Lung (tissue), 12 donors: ENCODE measurements around the gene BPIFB1. TPM values are rescaled to one million over a fixed set of nuclear protein-coding genes. Genes with fewer than 3 reads are reported as not detected.

Source experiments
- ATAC-seq: fragments of 200-7000 bp; cut with Tn5 transposase; one replicate; pipeline ENCODE4 v1.9.1; 2020; ENCODE audit warnings: moderate number of reproducible peaks; ENCODE audit not compliant: insufficient read depth, low FRiP score
- DNase-seq, 3 donors: peaks; one replicate each; pipeline ENCODE4 v3.0.0-alpha.2; 2013 to 2017
- H3K27ac ChIP-seq, 2 donors: one replicate each; pipeline ENCODE4 v1.5.1; 2013; ENCODE audit warnings: mild to moderate bottlenecking in 2 of 2, moderate library complexity in 2 of 2, control low read depth in 1 of 2, inconsistent platforms in 1 of 2, low read depth in 1 of 2, low read length in 1 of 2
- H3K27me3 ChIP-seq, 3 donors: one replicate each; pipeline ENCODE4 v1.5.1; 2013; ENCODE audit warnings: low read length in 2 of 3; ENCODE audit not compliant: control insufficient read depth in 3 of 3, insufficient read depth in 3 of 3
- H3K36me3 ChIP-seq, 4 donors: one replicate each; pipeline ENCODE4 v1.5.1; 2013; ENCODE audit warnings: low read length in 4 of 4, mild to moderate bottlenecking in 1 of 4, moderate library complexity in 1 of 4; ENCODE audit not compliant: control insufficient read depth in 4 of 4, insufficient read depth in 4 of 4
- H3K4me1 ChIP-seq, 5 donors: one replicate each; pipeline ENCODE4 v1.5.1; 2013; ENCODE audit warnings: low read length in 5 of 5, mild to moderate bottlenecking in 2 of 5, moderate library complexity in 1 of 5; ENCODE audit not compliant: control insufficient read depth in 5 of 5, insufficient read depth in 5 of 5
- H3K4me3 ChIP-seq: one replicate; pipeline ENCODE4 v1.5.1; 2013; ENCODE audit warnings: mild to moderate bottlenecking, control low read depth, moderate library complexity
- H3K9ac ChIP-seq, 2 donors: one replicate each; pipeline ENCODE4 v1.5.1; 2013; ENCODE audit warnings: low read length in 2 of 2, control low read depth in 1 of 2; ENCODE audit not compliant: insufficient read depth in 1 of 2
- H3K9me3 ChIP-seq, 4 donors: one replicate each; pipeline ENCODE4 v1.5.1; 2013; ENCODE audit warnings: low read length in 3 of 4, mild to moderate bottlenecking in 1 of 4, moderate library complexity in 1 of 4; ENCODE audit not compliant: control insufficient read depth in 4 of 4, insufficient read depth in 3 of 4
- WGBS, 2 donors: extraction: QIAGEN DNeasy Blood & Tissue Kit; methylation state at CpG; one replicate each; pipeline ENCODE4 v1.1.7; 2013; 5-methylcytosine and 5-hydroxymethylcytosine counted together
- polyA plus RNA-seq, 2 donors: library from polyadenylated mRNA; stranded (reverse); fragments of 200-250 nt; gene quantifications; one replicate each; pipeline ENCODE4 v1.2.1, GENCODE V29; 2013
- total RNA-seq, 2 donors: library from RNA; depleted of rRNA in 1 of 2; stranded (reverse); fragments of >200 nt in 1 of 2; gene quantifications; one replicate each; pipeline ENCODE4 v1.2.1, GENCODE V29; 2014 to 2021
- TF ChIP-seq, protein P1 (sequence below): IDR thresholded peaks from 2 replicates; pipeline ENCODE4 v1.5.1; 2012; ENCODE audit warnings: mild to moderate bottlenecking; ENCODE audit errors: control extremely low read depth, extremely low read depth
- donor health status: control.
- donor health status: control.
- donor health status: Bipolar disorder and iron deficiency.
- donor health status: healthy.
- donor health status: DM: yes; HTN: yes; CAD: no.

The BPIFB1 gene
- total and polyA plus RNA-seq, 4 donors, result 61.9 to 445 (median 292) TPM

DNA sequence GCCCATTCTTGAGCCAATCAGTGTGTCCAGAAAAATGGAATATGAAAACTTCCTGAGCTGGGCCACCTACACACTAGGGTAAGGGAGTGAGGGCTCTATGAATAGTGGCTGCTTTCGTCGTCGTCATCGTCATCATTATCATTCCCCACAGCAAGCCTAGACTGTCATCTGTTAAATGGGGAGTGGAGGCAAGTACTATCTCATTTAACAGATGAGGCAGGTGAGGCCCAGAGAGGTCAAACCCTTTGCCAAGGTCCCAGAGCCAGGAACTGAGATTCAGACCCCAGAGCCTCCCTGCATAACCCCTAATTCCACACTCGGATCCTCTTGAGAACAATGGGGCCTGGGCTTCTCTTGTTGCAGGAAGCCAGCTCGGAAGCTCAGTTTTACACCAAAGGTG lies 20.6 kb downstream of the BPIFB1 start:
- Histone ChIP-seq H3K27me3 (no peaks in the 10 kb centered on the region), H3K9me3 (no peaks in the 10 kb centered on the region)
- TF ChIP-seq, protein P1, sequence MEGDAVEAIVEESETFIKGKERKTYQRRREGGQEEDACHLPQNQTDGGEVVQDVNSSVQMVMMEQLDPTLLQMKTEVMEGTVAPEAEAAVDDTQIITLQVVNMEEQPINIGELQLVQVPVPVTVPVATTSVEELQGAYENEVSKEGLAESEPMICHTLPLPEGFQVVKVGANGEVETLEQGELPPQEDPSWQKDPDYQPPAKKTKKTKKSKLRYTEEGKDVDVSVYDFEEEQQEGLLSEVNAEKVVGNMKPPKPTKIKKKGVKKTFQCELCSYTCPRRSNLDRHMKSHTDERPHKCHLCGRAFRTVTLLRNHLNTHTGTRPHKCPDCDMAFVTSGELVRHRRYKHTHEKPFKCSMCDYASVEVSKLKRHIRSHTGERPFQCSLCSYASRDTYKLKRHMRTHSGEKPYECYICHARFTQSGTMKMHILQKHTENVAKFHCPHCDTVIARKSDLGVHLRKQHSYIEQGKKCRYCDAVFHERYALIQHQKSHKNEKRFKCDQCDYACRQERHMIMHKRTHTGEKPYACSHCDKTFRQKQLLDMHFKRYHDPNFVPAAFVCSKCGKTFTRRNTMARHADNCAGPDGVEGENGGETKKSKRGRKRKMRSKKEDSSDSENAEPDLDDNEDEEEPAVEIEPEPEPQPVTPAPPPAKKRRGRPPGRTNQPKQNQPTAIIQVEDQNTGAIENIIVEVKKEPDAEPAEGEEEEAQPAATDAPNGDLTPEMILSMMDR, result no peak

DNA sequence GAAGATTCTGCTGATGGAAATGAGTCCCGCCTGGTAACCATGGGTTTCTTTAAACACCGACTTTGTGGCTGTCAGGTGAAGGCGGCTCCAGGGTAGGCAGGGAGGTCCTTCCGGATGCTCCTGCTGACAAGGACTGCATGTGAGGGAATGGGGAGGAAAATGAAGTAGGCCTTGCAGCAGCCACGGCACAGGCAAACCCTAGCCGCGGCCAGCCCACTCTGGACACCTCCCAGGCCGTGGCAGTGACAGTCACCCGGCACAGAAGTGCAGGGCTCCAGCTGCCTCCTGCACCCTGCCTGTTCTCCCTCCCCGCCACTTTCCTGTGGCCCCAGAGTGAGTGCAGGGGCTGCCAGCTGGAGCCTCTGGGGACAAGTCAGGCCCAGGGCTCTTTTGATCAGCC lies 21.0 kb downstream of the BPIFB1 start:
- H3K27ac ChIP-seq, result no peak overlapping the region
- 79 to 87% methylated on average over 10 of the region's 10 CpGs for WGBS, 2 donors
- TF ChIP-seq, protein P1, result no peak
- H3K9me3 ChIP-seq, result no peaks in the 10 kb centered on the region
- no peak for ATAC-seq
- H3K4me3 ChIP-seq, result no peak overlapping the region
- no peak overlapping the region for H3K9ac ChIP-seq
- no peaks in the 10 kb centered on the region for H3K36me3 ChIP-seq
- no peaks in the 10 kb centered on the region for H3K4me1 ChIP-seq
- H3K27me3 ChIP-seq, result no peaks in the 10 kb centered on the region
- no peak for DNase-seq

More for the DNA sequence above, 20.6 kb downstream of the BPIFB1 start:
- Histone ChIP-seq H3K27ac (no peak overlapping the region), H3K4me1 (no peaks in the 10 kb centered on the region), H3K9ac (no peak overlapping the region), H3K36me3 (no peaks in the 10 kb centered on the region), H3K4me3 (no peak overlapping the region)
- ATAC-seq (no peak), DNase-seq (no peak)
- 85 to 91% methylated on average over 6 of the region's 6 CpGs for WGBS, 2 donors

DNA sequence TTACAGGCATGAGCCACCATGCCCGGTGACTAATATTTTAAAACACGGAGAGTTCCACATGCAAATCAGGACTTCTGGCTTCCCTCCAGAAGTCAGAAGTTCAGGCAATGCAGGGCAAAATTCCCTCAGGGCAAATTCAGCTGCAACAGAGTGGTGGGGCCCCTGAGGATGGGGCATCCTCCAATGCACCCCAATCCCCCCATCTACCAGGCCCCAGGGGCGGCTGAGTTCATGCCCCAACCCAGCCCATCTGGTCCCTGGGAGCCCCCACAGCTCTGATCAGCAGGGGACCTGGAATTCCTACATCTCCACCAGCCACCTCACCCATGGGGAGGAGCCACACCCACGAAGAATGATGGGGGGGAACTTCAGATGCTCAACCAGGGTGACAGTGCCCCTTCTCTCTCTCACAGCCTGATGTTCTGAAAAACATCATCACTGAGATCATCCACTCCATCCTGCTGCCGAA lies 22.6 kb downstream of the BPIFB1 start:
- TF ChIP-seq, protein P1, result no peak
- no peak for ATAC-seq
- H3K36me3 ChIP-seq, result no peaks in the 10 kb centered on the region
- H3K4me1 ChIP-seq, result no peaks in the 10 kb centered on the region
- 56 to 63% methylated on average over 5 of the region's 5 CpGs for WGBS, 2 donors
- H3K4me3 ChIP-seq, result no peak overlapping the region
- H3K9ac ChIP-seq, result no peak overlapping the region
- no peak for DNase-seq
- no peak overlapping the region for H3K27ac ChIP-seq
- H3K9me3 ChIP-seq, result no peaks in the 10 kb centered on the region
- no peaks in the 10 kb centered on the region for H3K27me3 ChIP-seq

DNA sequence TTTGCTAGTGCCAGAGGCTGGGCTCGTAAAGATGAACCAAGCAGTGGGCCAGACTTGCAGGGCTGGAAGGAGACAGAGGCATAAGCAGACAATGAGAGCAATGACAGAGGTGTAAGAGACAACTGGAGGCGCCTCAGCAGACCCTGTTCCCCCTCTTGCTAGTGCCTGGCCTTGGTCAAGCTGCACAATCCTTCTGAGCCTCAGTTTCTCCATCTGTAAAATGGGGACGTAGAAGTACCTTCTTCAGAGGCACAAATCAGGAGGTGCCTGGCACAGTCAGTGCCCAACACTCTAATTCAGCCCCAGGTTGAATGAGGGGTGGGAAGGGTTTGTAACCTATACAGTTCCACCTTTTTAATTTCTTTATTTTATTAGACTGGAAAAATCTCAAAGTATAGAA lies 23.2 kb downstream of the BPIFB1 start:
- no peaks in the 10 kb centered on the region for H3K36me3 ChIP-seq
- ATAC-seq (no peak), DNase-seq (no peak)
- 81 to 87% methylated on average over 3 of the region's 3 CpGs for WGBS, 2 donors
- H3K27ac ChIP-seq, result no peak overlapping the region
- no peaks in the 10 kb centered on the region for H3K27me3 ChIP-seq
- H3K4me3 ChIP-seq, result no peak overlapping the region
- H3K4me1 ChIP-seq, result no peaks in the 10 kb centered on the region
- TF ChIP-seq, protein P1, result no peak
- H3K9ac ChIP-seq, result no peak overlapping the region
- H3K9me3 ChIP-seq, result no peaks in the 10 kb centered on the region
